DOHH2 (cell line): Measurements from ENCODE around the gene ZNF414.

Source experiments
- H3F3A ChIP-seq: fragments of 200-600 bp; sonication (generic), shearing (Covaris generic); 2 replicates; pipeline ENCODE4 v1.6.0; 2016; ENCODE audit warnings: antibody characterized with exemption, mild to moderate bottlenecking; ENCODE audit not compliant: control insufficient read depth, insufficient read depth
- H3K27ac ChIP-seq: fragments of 200-600 bp; sonication (generic); 2 replicates; pipeline ENCODE4 v1.5.1; 2014; ENCODE audit warnings: low read depth, mild to moderate bottlenecking, low read length, moderate library complexity
- H3K27me3 ChIP-seq: fragments of 200-600 bp; sonication (generic); 2 replicates; pipeline ENCODE4 v1.6.1; 2014; ENCODE audit warnings: mild to moderate bottlenecking, low read length, mixed read lengths; ENCODE audit not compliant: control insufficient read depth
- H3K36me3 ChIP-seq: fragments of 200-600 bp; sonication (generic); 2 replicates; pipeline ENCODE4 v1.6.1; 2014; ENCODE audit warnings: mild to moderate bottlenecking, low read length, moderate library complexity, mixed read lengths; ENCODE audit not compliant: control insufficient read depth
- H3K4me1 ChIP-seq: fragments of 200-600 bp; sonication (generic); 2 replicates; pipeline ENCODE4 v1.6.1; 2014; ENCODE audit warnings: mild to moderate bottlenecking, low read length, mixed read lengths; ENCODE audit not compliant: control insufficient read depth
- H3K4me2 ChIP-seq: fragments of 200-600 bp; sonication (generic); 2 replicates; pipeline ENCODE4 v1.6.0; 2014; ENCODE audit warnings: mild to moderate bottlenecking, low read length, moderate library complexity
- H3K4me3 ChIP-seq: fragments of 200-600 bp; sonication (generic); 2 replicates; pipeline ENCODE4 v1.5.1; 2014; ENCODE audit warnings: mild to moderate bottlenecking, low read length, mixed read lengths
- H3K79me2 ChIP-seq: fragments of 200-600 bp; sonication (generic); 2 replicates; pipeline ENCODE4 v1.6.1; 2014; ENCODE audit warnings: mild to moderate bottlenecking, low read length, mixed read lengths; ENCODE audit not compliant: control insufficient read depth
- H3K9me2 ChIP-seq: fragments of 200-600 bp; sonication (generic); replicated peaks from 2 replicates; pipeline ENCODE4 v1.6.1; 2014; ENCODE audit warnings: mild to moderate bottlenecking, low read length, mixed read lengths; ENCODE audit not compliant: control insufficient read depth
- H3K9me3 ChIP-seq: fragments of 200-600 bp; sonication (generic); 2 replicates; pipeline ENCODE4 v1.6.1; 2014; ENCODE audit warnings: antibody characterized with exemption, low read length, mixed read lengths; ENCODE audit not compliant: control insufficient read depth, insufficient read depth
- H4K20me1 ChIP-seq: fragments of 200-600 bp; sonication (generic); 2 replicates; pipeline ENCODE4 v1.6.0; 2014; ENCODE audit warnings: low read depth, mild to moderate bottlenecking, antibody characterized with exemption, low read length, moderate library complexity; ENCODE audit not compliant: control insufficient read depth, insufficient read depth
- CTCF ChIP-seq: fragments of 200-600 bp; sonication (generic); IDR thresholded peaks from one replicate; pipeline ENCODE4 v1.5.1; 2014; ENCODE audit warnings: antibody characterized with exemption, mild to moderate bottlenecking, low read depth, low read length; ENCODE audit not compliant: poor library complexity, severe bottlenecking
- EZH2phosphoT487 ChIP-seq: fragments of 200-600 bp; sonication (generic); IDR thresholded peaks from 2 replicates; pipeline ENCODE4 v1.6.1; 2017; ENCODE audit warnings: borderline replicate concordance, mild to moderate bottlenecking, antibody characterized with exemption, low read length, moderate library complexity, mixed read lengths

ZNF414 gene

GRCh38 chr19:8490873-8491272 is 23.1 kb downstream of the ZNF414 start:
- Histone ChIP-seq H3K4me3 (no peak overlapping the region), H3K79me2 (no peaks in the 10 kb centered on the region), H3K27ac (no peak overlapping the region), H3K9me2 (no peaks in the 10 kb centered on the region), H3K4me1 (peaks cover 8% of the 10 kb centered on the region), H3K4me2 (no peak overlapping the region), H3K36me3 (peaks cover 35% of the 10 kb centered on the region), H3K27me3 (no peaks in the 10 kb centered on the region), H4K20me1 (peaks cover 5% of the 10 kb centered on the region; the same call in 1 of the 2 replicates), H3F3A (peaks cover 4% of the 10 kb centered on the region; the same call in 1 of the 2 replicates), H3K9me3 (no peaks in the 10 kb centered on the region)
- TF ChIP-seq EZH2phosphoT487 (no peak), CTCF (no peak)

- H3K36me3 ChIP-seq, result peaks cover 40% of the 10 kb centered on the region
- no peaks in the 10 kb centered on the region for H3K27me3 ChIP-seq
- H3K9me2 ChIP-seq, result no peaks in the 10 kb centered on the region
- H3K27ac ChIP-seq, result no peak overlapping the region
- H3K4me1 ChIP-seq, result peaks cover 8% of the 10 kb centered on the region
- no peaks in the 10 kb centered on the region for H3K79me2 ChIP-seq
- H4K20me1 ChIP-seq, result peaks cover 5% of the 10 kb centered on the region; the same call in 1 of the 2 replicates
- no peaks in the 10 kb centered on the region for H3K9me3 ChIP-seq
- no peak overlapping the region for H3K4me3 ChIP-seq
- TF ChIP-seq CTCF, result no peak
- TF ChIP-seq EZH2phosphoT487, result no peak
- H3F3A ChIP-seq, result peaks cover 4% of the 10 kb centered on the region; the same call in 1 of the 2 replicates
- no peak overlapping the region for H3K4me2 ChIP-seq
These were observed 23.6 kb downstream of the ZNF414 start for GRCh38 chr19:8490395-8490760.

GRCh38 chr19:8489561-8490394 is 24.2 kb downstream of the ZNF414 start:
- no peak overlapping the region for H3K4me3 ChIP-seq
- TF ChIP-seq EZH2phosphoT487 (no peak), CTCF (no peak)
- peaks cover 5% of the 10 kb centered on the region; the same call in 1 of the 2 replicates for H4K20me1 ChIP-seq
- H3F3A ChIP-seq, result peaks cover 4% of the 10 kb centered on the region; the same call in 1 of the 2 replicates
- H3K79me2 ChIP-seq, result no peaks in the 10 kb centered on the region
- no peak overlapping the region for H3K4me2 ChIP-seq
- H3K4me1 ChIP-seq, result peaks cover 8% of the 10 kb centered on the region
- H3K27me3 ChIP-seq, result no peaks in the 10 kb centered on the region
- peaks cover 46% of the 10 kb centered on the region for H3K36me3 ChIP-seq
- no peaks in the 10 kb centered on the region for H3K9me3 ChIP-seq
- no peak overlapping the region for H3K27ac ChIP-seq
- H3K9me2 ChIP-seq, result no peaks in the 10 kb centered on the region
